ENCODE data around the gene NFIA.

GRCh38 chr1:61083013-61083806, 849 bp downstream of the NFIA start:
- TF ChIP-seq CTCF (IDR thresholded peaks at IDR 0.05) (no peak), POLR2AphosphoS5 (IDR thresholded peaks at IDR 0.05) (no peak), POLR2A (IDR thresholded peaks at IDR 0.05) (no peak)

Measured in prostate gland (tissue), 2 donors.